ENCODE data around the gene MR1.

DNA sequence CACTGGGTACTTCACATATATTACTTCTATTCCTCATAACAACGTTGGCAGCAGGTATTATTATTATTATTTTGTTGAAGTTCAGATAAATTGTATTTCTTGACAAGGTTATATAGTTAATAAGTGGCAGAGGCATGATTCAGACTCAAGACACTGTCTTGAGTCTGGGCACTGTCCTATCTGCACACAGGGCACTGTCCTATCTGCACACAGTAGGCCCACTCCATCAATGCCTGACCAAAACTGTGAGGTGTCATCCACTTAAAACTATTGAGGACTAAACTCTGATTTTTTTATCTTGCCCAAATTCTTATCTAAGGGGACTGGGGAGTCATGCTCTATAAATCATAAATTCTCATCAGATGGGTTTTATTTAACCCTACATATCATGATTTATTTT lies 30.9 kb downstream of the MR1 start:
- no peak for TF ChIP-seq ZNF274 (IDR thresholded peaks at IDR 0.05; ENCODE audit: low read depth, low read length)
- TF ChIP-seq YY1 (IDR thresholded peaks at IDR 0.05; ENCODE audit: insufficient read depth, insufficient read length) = no peak

Data from NT2/D1 (cell line).